GM23338 (cell line): ENCODE measurements around the gene CCND1. TPM values are rescaled to one million over a fixed set of nuclear protein-coding genes. Genes with fewer than 3 reads are reported as not detected.

Experiments used
- ATAC-seq: fragments of 200-7000 bp; cut with Tn5 transposase; 3 replicates; pipeline ENCODE4 v1.9.1; 2020
- DNase-seq: peaks from one replicate; pipeline ENCODE4 v3.0.0-alpha.2; 2015; ENCODE audit warnings: low spot score
- H2AFZ ChIP-seq: fragments of 200-600 bp; sonication (generic); 2 replicates; pipeline ENCODE4 v1.8.0; 2016; ENCODE audit warnings: antibody characterized with exemption, mild to moderate bottlenecking, moderate library complexity
- H3F3A ChIP-seq: fragments of 200-600 bp; sonication (generic); replicated peaks from 2 replicates; pipeline ENCODE4 v1.8.0; 2017; ENCODE audit warnings: antibody characterized with exemption, mixed run types, low read depth
- H3K27ac ChIP-seq: fragments of 200-600 bp; sonication (generic); 2 replicates; pipeline ENCODE4 v1.6.1; 2016; ENCODE audit warnings: low read depth
- H3K27me3 ChIP-seq: fragments of 200-600 bp; sonication (generic); 2 replicates; pipeline ENCODE4 v1.8.0; 2016; ENCODE audit warnings: mild to moderate bottlenecking, mixed run types, moderate library complexity; ENCODE audit not compliant: insufficient read depth
- H3K36me3 ChIP-seq: fragments of 200-600 bp; sonication (generic); 2 replicates; pipeline ENCODE4 v1.8.0; 2016; ENCODE audit warnings: mild to moderate bottlenecking; ENCODE audit not compliant: insufficient read depth
- H3K4me1 ChIP-seq: fragments of 200-600 bp; sonication (generic); 2 replicates; pipeline ENCODE4 v1.8.0; 2016; ENCODE audit warnings: mild to moderate bottlenecking, moderate library complexity; ENCODE audit not compliant: insufficient read depth
- H3K4me2 ChIP-seq: fragments of 200-600 bp; sonication (generic); 2 replicates; pipeline ENCODE4 v1.7.1; 2017; ENCODE audit warnings: mixed run types
- H3K4me3 ChIP-seq: fragments of 200-600 bp; sonication (generic); 2 replicates; pipeline ENCODE4 v1.6.1; 2016; ENCODE audit warnings: mixed run types
- H3K79me2 ChIP-seq: fragments of 200-600 bp; sonication (generic); replicated peaks from 2 replicates; pipeline ENCODE4 v1.8.0; 2017; ENCODE audit warnings: mild to moderate bottlenecking; ENCODE audit not compliant: insufficient read depth
- H3K9me2 ChIP-seq: fragments of 200-600 bp; sonication (generic); 2 replicates; pipeline ENCODE4 v1.8.0; 2017; ENCODE audit not compliant: insufficient read depth
- H4K20me1 ChIP-seq: fragments of 200-600 bp; sonication (generic); replicated peaks from 2 replicates; pipeline ENCODE4 v1.8.0; 2017; ENCODE audit warnings: mild to moderate bottlenecking; ENCODE audit not compliant: insufficient read depth
- H3K27ac Mint-ChIP-seq: 2 replicates; pipeline ENCODE4 v1.8.0; 2020; ENCODE audit warnings: inconsistent platforms, mild to moderate bottlenecking, moderate library complexity, mixed read lengths
- H3K27me3 Mint-ChIP-seq: 3 replicates; pipeline ENCODE4 v1.8.0; 2022; ENCODE audit warnings: low read depth, mild to moderate bottlenecking, moderate library complexity, mixed read lengths, inconsistent platforms; ENCODE audit not compliant: insufficient read depth, poor library complexity
- H3K36me3 Mint-ChIP-seq: 3 replicates; pipeline ENCODE4 v1.8.0; 2021; ENCODE audit warnings: low read depth, mild to moderate bottlenecking, inconsistent platforms, moderate library complexity, mixed read lengths
- H3K4me1 Mint-ChIP-seq: 3 replicates; pipeline ENCODE4 v1.8.0; 2020; ENCODE audit warnings: mild to moderate bottlenecking, inconsistent platforms, mixed read lengths
- H3K4me3 Mint-ChIP-seq: 3 replicates; pipeline ENCODE4 v1.8.0; 2021; ENCODE audit warnings: moderate library complexity, mild to moderate bottlenecking, inconsistent platforms, mixed read lengths
- H3K9me3 Mint-ChIP-seq: 3 replicates; pipeline ENCODE4 v1.8.0; 2020; ENCODE audit warnings: moderate library complexity, mild to moderate bottlenecking, inconsistent platforms, mixed read lengths
- CREB1 ChIP-seq: fragments of 250-450 bp; sonication (Bioruptor Pico); IDR thresholded peaks from 2 replicates; pipeline ENCODE4 v1.5.0; 2020; ENCODE audit warnings: low read depth, mild to moderate bottlenecking, moderate library complexity
- CTCF ChIP-seq, 2 experiments: fragments of 200-600 bp in 1 of 2; sonication (generic) in 1 of 2; conservative IDR thresholded peaks; 2 replicates each; pipeline versions ENCODE4 v1.5.1 to v1.6.1; 2016 to 2017; ENCODE audit warnings: antibody characterized with exemption in 2 of 2, low read depth in 2 of 2, mild to moderate bottlenecking in 2 of 2, moderate library complexity in 1 of 2
- ETS1 ChIP-seq: IDR thresholded peaks from 2 replicates; pipeline ENCODE4 v1.6.1; 2016; ENCODE audit warnings: antibody characterized with exemption
- EZH2 ChIP-seq: fragments of 200-600 bp; sonication (generic); IDR thresholded peaks from one replicate; pipeline ENCODE4 v1.8.0; 2017; ENCODE audit warnings: antibody characterized with exemption, mild to moderate bottlenecking, low read depth; ENCODE audit not compliant: unreplicated experiment
- EZH2phosphoT487 ChIP-seq: fragments of 200-600 bp; sonication (generic); IDR thresholded peaks from one replicate; pipeline ENCODE4 v1.8.1; 2018; ENCODE audit warnings: antibody characterized with exemption; ENCODE audit not compliant: unreplicated experiment
- JUNB ChIP-seq: IDR thresholded peaks from one replicate; pipeline ENCODE4 v1.6.1; 2016; ENCODE audit warnings: antibody characterized with exemption; ENCODE audit not compliant: unreplicated experiment
- NANOG ChIP-seq: IDR thresholded peaks from 2 replicates; pipeline ENCODE4 v1.6.1; 2016; ENCODE audit warnings: antibody characterized with exemption, borderline replicate concordance
- POLR2AphosphoS5 ChIP-seq: IDR thresholded peaks from 2 replicates; pipeline ENCODE4 v1.6.1; 2016; ENCODE audit warnings: antibody characterized with exemption, low read depth
- STAT1 ChIP-seq: IDR thresholded peaks from one replicate; pipeline ENCODE4 v1.6.1; 2016; ENCODE audit warnings: antibody characterized with exemption; ENCODE audit not compliant: unreplicated experiment
- ZNF114 ChIP-seq: fragments of 250-450 bp; sonication (Bioruptor Pico); IDR thresholded peaks from 2 replicates; pipeline ENCODE4 v1.5.0; 2020; ENCODE audit warnings: mild to moderate bottlenecking, moderate library complexity
- ZNF331 ChIP-seq: fragments of 250-450 bp; sonication (Bioruptor Pico); IDR thresholded peaks from 2 replicates; pipeline ENCODE4 v1.5.0; 2020; ENCODE audit warnings: low read depth, mild to moderate bottlenecking, moderate library complexity
- polyA plus RNA-seq: library from polyadenylated mRNA; unstranded; fragments of >200 nt; fragmentation: Nextera tagmentation; extraction: Ambion mirVana; gene quantifications from 2 replicates; pipeline ENCODE4 v1.2.1, GENCODE V29; 2016
- total RNA-seq: library from RNA; depleted of rRNA; stranded (reverse); fragments of >200 nt; shearing (Covaris generic); gene quantifications from 2 replicates; pipeline ENCODE4 v1.2.3, GENCODE V29; 2014
- TF ChIP-seq, protein P1 (sequence below): IDR thresholded peaks from one replicate; pipeline ENCODE4 v1.6.1; 2018; ENCODE audit warnings: antibody characterized with exemption; ENCODE audit not compliant: unreplicated experiment
- TF ChIP-seq, protein P2 (sequence below): fragments of 250-450 bp; sonication (Bioruptor Pico); IDR thresholded peaks from 2 replicates; pipeline ENCODE4 v1.5.0; 2020; ENCODE audit warnings: mild to moderate bottlenecking, moderate library complexity

The CCND1 gene
- total and polyA plus RNA-seq, 2 experiments from 2014 or later: 109 to 183 TPM

GRCh38 chr11:69601011-69601975 is 39.7 kb upstream of the CCND1 start:
- 0 out of 2 replicates have a peak, but pooled peaks cover 3% of the 10 kb centered on the region for H3F3A ChIP-seq
- no peak overlapping the region for H2AFZ ChIP-seq
- no peaks in the 10 kb centered on the region for H3K27me3 ChIP-seq
- no peaks in the 10 kb centered on the region for H3K79me2 ChIP-seq
- Mint-ChIP-seq H3K36me3 (peaks cover 9% of the 10 kb centered on the region; the same call in 1 of the 3 replicates), H3K4me1 (peaks cover 30% of the 10 kb centered on the region), H3K27me3 (peaks cover 14% of the 10 kb centered on the region), H3K27ac (no peak overlapping the region), H3K9me3 (peaks cover 21% of the 10 kb centered on the region), H3K4me3 (no peak overlapping the region)
- H3K36me3 ChIP-seq: no peaks in the 10 kb centered on the region
- H3K27ac ChIP-seq: no peak overlapping the region
- DNase-seq (no peak), ATAC-seq (no peak)
- no peaks in the 10 kb centered on the region for H4K20me1 ChIP-seq
- H3K4me3 ChIP-seq: no peak overlapping the region
- H3K9me2 ChIP-seq: 0 out of 2 replicates have a peak, but pooled peaks cover 2% of the 10 kb centered on the region
- peaks cover 21% of the 10 kb centered on the region for H3K4me1 ChIP-seq
- H3K4me2 ChIP-seq: no peak overlapping the region
- no peak for TF ChIP-seq CTCF (conservative IDR thresholded peaks at IDR 0.05; ENCODE audit: low read depth in 2 of 2)
- TF ChIP-seq ZNF114 (CRISPR knock-in tag): no peak
- TF ChIP-seq JUNB: no peak
- TF ChIP-seq EZH2: no peak
- no peak for TF ChIP-seq STAT1
- no peak for TF ChIP-seq EZH2phosphoT487
- no peak for TF ChIP-seq ETS1
- TF ChIP-seq, protein P1, sequence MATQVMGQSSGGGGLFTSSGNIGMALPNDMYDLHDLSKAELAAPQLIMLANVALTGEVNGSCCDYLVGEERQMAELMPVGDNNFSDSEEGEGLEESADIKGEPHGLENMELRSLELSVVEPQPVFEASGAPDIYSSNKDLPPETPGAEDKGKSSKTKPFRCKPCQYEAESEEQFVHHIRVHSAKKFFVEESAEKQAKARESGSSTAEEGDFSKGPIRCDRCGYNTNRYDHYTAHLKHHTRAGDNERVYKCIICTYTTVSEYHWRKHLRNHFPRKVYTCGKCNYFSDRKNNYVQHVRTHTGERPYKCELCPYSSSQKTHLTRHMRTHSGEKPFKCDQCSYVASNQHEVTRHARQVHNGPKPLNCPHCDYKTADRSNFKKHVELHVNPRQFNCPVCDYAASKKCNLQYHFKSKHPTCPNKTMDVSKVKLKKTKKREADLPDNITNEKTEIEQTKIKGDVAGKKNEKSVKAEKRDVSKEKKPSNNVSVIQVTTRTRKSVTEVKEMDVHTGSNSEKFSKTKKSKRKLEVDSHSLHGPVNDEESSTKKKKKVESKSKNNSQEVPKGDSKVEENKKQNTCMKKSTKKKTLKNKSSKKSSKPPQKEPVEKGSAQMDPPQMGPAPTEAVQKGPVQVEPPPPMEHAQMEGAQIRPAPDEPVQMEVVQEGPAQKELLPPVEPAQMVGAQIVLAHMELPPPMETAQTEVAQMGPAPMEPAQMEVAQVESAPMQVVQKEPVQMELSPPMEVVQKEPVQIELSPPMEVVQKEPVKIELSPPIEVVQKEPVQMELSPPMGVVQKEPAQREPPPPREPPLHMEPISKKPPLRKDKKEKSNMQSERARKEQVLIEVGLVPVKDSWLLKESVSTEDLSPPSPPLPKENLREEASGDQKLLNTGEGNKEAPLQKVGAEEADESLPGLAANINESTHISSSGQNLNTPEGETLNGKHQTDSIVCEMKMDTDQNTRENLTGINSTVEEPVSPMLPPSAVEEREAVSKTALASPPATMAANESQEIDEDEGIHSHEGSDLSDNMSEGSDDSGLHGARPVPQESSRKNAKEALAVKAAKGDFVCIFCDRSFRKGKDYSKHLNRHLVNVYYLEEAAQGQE: no peak
- TF ChIP-seq CREB1: no peak
- TF ChIP-seq POLR2AphosphoS5: no peak
- TF ChIP-seq, protein P2, sequence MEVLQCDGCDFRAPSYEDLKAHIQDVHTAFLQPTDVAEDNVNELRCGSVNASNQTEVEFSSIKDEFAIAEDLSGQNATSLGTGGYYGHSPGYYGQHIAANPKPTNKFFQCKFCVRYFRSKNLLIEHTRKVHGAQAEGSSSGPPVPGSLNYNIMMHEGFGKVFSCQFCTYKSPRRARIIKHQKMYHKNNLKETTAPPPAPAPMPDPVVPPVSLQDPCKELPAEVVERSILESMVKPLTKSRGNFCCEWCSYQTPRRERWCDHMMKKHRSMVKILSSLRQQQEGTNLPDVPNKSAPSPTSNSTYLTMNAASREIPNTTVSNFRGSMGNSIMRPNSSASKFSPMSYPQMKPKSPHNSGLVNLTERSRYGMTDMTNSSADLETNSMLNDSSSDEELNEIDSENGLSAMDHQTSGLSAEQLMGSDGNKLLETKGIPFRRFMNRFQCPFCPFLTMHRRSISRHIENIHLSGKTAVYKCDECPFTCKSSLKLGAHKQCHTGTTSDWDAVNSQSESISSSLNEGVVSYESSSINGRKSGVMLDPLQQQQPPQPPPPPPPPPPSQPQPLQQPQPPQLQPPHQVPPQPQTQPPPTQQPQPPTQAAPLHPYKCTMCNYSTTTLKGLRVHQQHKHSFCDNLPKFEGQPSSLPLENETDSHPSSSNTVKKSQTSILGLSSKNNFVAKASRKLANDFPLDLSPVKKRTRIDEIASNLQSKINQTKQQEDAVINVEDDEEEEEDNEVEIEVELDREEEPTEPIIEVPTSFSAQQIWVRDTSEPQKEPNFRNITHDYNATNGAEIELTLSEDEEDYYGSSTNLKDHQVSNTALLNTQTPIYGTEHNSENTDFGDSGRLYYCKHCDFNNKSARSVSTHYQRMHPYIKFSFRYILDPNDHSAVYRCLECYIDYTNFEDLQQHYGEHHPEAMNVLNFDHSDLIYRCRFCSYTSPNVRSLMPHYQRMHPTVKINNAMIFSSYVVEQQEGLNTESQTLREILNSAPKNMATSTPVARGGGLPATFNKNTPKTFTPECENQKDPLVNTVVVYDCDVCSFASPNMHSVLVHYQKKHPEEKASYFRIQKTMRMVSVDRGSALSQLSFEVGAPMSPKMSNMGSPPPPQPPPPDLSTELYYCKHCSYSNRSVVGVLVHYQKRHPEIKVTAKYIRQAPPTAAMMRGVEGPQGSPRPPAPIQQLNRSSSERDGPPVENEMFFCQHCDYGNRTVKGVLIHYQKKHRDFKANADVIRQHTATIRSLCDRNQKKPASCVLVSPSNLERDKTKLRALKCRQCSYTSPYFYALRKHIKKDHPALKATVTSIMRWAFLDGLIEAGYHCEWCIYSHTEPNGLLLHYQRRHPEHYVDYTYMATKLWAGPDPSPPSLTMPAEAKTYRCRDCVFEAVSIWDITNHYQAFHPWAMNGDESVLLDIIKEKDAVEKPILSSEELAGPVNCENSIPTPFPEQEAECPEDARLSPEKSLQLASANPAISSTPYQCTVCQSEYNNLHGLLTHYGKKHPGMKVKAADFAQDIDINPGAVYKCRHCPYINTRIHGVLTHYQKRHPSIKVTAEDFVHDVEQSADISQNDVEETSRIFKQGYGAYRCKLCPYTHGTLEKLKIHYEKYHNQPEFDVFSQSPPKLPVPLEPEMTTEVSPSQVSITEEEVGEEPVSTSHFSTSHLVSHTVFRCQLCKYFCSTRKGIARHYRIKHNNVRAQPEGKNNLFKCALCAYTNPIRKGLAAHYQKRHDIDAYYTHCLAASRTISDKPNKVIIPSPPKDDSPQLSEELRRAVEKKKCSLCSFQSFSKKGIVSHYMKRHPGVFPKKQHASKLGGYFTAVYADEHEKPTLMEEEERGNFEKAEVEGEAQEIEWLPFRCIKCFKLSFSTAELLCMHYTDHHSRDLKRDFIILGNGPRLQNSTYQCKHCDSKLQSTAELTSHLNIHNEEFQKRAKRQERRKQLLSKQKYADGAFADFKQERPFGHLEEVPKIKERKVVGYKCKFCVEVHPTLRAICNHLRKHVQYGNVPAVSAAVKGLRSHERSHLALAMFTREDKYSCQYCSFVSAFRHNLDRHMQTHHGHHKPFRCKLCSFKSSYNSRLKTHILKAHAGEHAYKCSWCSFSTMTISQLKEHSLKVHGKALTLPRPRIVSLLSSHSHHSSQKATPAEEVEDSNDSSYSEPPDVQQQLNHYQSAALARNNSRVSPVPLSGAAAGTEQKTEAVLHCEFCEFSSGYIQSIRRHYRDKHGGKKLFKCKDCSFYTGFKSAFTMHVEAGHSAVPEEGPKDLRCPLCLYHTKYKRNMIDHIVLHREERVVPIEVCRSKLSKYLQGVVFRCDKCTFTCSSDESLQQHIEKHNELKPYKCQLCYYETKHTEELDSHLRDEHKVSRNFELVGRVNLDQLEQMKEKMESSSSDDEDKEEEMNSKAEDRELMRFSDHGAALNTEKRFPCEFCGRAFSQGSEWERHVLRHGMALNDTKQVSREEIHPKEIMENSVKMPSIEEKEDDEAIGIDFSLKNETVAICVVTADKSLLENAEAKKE (CRISPR knock-in tag): no peak
- TF ChIP-seq NANOG: no peak
- no peak for TF ChIP-seq ZNF331 (CRISPR knock-in tag)
